ENCODE results near the gene GABRB2.
"Not testable (repeated sequence)": the region's sequence is repeated elsewhere in the genome, so short reads cannot be mapped to it uniquely, and the experiment has no call there.

Gene GABRB2

GRCh38 chr5:161274951-161275350 lies 271.6 kb downstream of the GABRB2 start:
- in situ Hi-C loops (cut with HindIII; ENCODE audit: low pct_ligation_motif_present, low pct_unique_long_range_greater_than_20kb, low sequenced_read_pairs) = no loop called here
- no peak for DNase-seq

- DNase-seq = no peak
- in situ Hi-C loops (cut with HindIII; ENCODE audit: low pct_ligation_motif_present, low pct_unique_long_range_greater_than_20kb, low sequenced_read_pairs) = no loop called here
These were observed 273.1 kb downstream of the GABRB2 start for GRCh38 chr5:161273410-161273809.

GRCh38 chr5:161271816-161272215 lies 274.7 kb downstream of the GABRB2 start:
- in situ Hi-C loops (cut with HindIII; ENCODE audit: low pct_ligation_motif_present, low pct_unique_long_range_greater_than_20kb, low sequenced_read_pairs) = no loop called here
- no peak for DNase-seq

- DNase-seq = no peak
- in situ Hi-C loops (cut with HindIII; ENCODE audit: low pct_ligation_motif_present, low pct_unique_long_range_greater_than_20kb, low sequenced_read_pairs) = no loop called here
These were observed 277.4 kb downstream of the GABRB2 start for GRCh38 chr5:161269125-161269524.

GRCh38 chr5:161266954-161267353 lies 279.6 kb downstream of the GABRB2 start:
- DNase-seq = no peak
- in situ Hi-C loops (cut with HindIII; ENCODE audit: low pct_ligation_motif_present, low pct_unique_long_range_greater_than_20kb, low sequenced_read_pairs) = no loop called here

GRCh38 chr5:161265006-161265405 lies 281.5 kb downstream of the GABRB2 start:
- DNase-seq = no peak
- in situ Hi-C loops (cut with HindIII; ENCODE audit: low pct_ligation_motif_present, low pct_unique_long_range_greater_than_20kb, low sequenced_read_pairs) = no loop called here

GRCh38 chr5:161263191-161263590 lies 283.3 kb downstream of the GABRB2 start:
- in situ Hi-C loops (cut with HindIII; ENCODE audit: low pct_ligation_motif_present, low pct_unique_long_range_greater_than_20kb, low sequenced_read_pairs) = no loop called here
- no peak for DNase-seq

GRCh38 chr5:161261668-161262323 lies 284.7 kb downstream of the GABRB2 start:
- in situ Hi-C loops (cut with HindIII; ENCODE audit: low pct_ligation_motif_present, low pct_unique_long_range_greater_than_20kb, low sequenced_read_pairs) = no loop called here
- DNase-seq = no peak

- in situ Hi-C loops (cut with HindIII; ENCODE audit: low pct_ligation_motif_present, low pct_unique_long_range_greater_than_20kb, low sequenced_read_pairs) = no loop called here
- no peak for DNase-seq
These were observed 288.1 kb downstream of the GABRB2 start for GRCh38 chr5:161258438-161258837.

- in situ Hi-C loops (cut with HindIII; ENCODE audit: low pct_ligation_motif_present, low pct_unique_long_range_greater_than_20kb, low sequenced_read_pairs) = no loop called here
- no peak for DNase-seq
These were observed 289.6 kb downstream of the GABRB2 start for GRCh38 chr5:161256957-161257356.

- DNase-seq; in situ Hi-C loops (cut with HindIII; ENCODE audit: low pct_ligation_motif_present, low pct_unique_long_range_greater_than_20kb, low sequenced_read_pairs): not testable (repeated sequence)
These were observed 293.6 kb downstream of the GABRB2 start for GRCh38 chr5:161252955-161253354.

GRCh38 chr5:161246749-161247148 lies 299.8 kb downstream of the GABRB2 start:
- DNase-seq = no peak
- in situ Hi-C loops (cut with HindIII; ENCODE audit: low pct_ligation_motif_present, low pct_unique_long_range_greater_than_20kb, low sequenced_read_pairs) = no loop called here

GRCh38 chr5:161245846-161246245 lies 300.7 kb downstream of the GABRB2 start:
- in situ Hi-C loops (cut with HindIII; ENCODE audit: low pct_ligation_motif_present, low pct_unique_long_range_greater_than_20kb, low sequenced_read_pairs); DNase-seq: not testable (repeated sequence)
